OCI-LY7 (cell line): ENCODE measurements around the gene TWF1. TPM values are rescaled to one million over a fixed set of nuclear protein-coding genes. Genes with fewer than 3 reads are reported as not detected.

ENCODE experiments used
- BruUV-seq: library from RNA; stranded (reverse); fragments of 400-500 nt; replicated peaks from 2 replicates; lab custom pipeline; 2021; lab: Mats Ljungman, UMichigan
- CTCF ChIA-PET: fragments of 300-600 bp; sonication (Branson Sonifier 250); formaldehyde crosslinking; loops from one replicate; lab custom pipeline; 2022; ENCODE audit warnings: antibody characterized with exemption; ENCODE audit not compliant: unreplicated experiment; lab: Charles Lee
- POLR2A ChIA-PET: fragments of 300-600 bp; sonication (Branson Sonifier 250); formaldehyde crosslinking; loops from one replicate; lab custom pipeline; 2022; ENCODE audit warnings: antibody characterized with exemption; lab: Charles Lee
- DNase-seq: peaks from one replicate; pipeline ENCODE4 v3.0.0-alpha.2; 2015; ENCODE audit warnings: low spot score
- H2AFZ ChIP-seq: fragments of 200-600 bp; sonication (generic), shearing (Covaris generic); 2 replicates; pipeline ENCODE4 v1.6.1; 2014; ENCODE audit warnings: mild to moderate bottlenecking, antibody characterized with exemption, low read length, moderate library complexity
- H3K27ac ChIP-seq: fragments of 200-600 bp; sonication (generic); 2 replicates; pipeline ENCODE4 v1.5.1; 2014; ENCODE audit warnings: mixed run types, low read depth, mild to moderate bottlenecking, moderate library complexity, low read length, inconsistent platforms; ENCODE audit not compliant: poor library complexity, severe bottlenecking
- H3K36me3 ChIP-seq: fragments of 200-600 bp; sonication (generic); 2 replicates; pipeline ENCODE4 v1.6.1; 2014; ENCODE audit warnings: mild to moderate bottlenecking, antibody characterized with exemption, low read length, moderate library complexity, mixed read lengths; ENCODE audit not compliant: insufficient read depth
- H3K4me1 ChIP-seq: fragments of 200-600 bp; sonication (generic); 2 replicates; pipeline ENCODE4 v1.5.1; 2014; ENCODE audit warnings: mild to moderate bottlenecking, low read length; ENCODE audit not compliant: insufficient read depth, poor library complexity, severe bottlenecking
- H3K4me2 ChIP-seq: fragments of 200-600 bp; sonication (generic); 2 replicates; pipeline ENCODE4 v1.6.1; 2014; ENCODE audit warnings: mild to moderate bottlenecking, low read length
- H3K4me3 ChIP-seq: fragments of 200-600 bp; sonication (generic); 2 replicates; pipeline ENCODE4 v1.5.1; 2014; ENCODE audit warnings: mild to moderate bottlenecking, low read depth, low read length; ENCODE audit not compliant: poor library complexity, severe bottlenecking
- H3K79me2 ChIP-seq: fragments of 200-600 bp; sonication (generic); 2 replicates; pipeline ENCODE4 v1.6.1; 2016; ENCODE audit warnings: low read depth, mild to moderate bottlenecking, low read length, moderate library complexity, mixed read lengths; ENCODE audit not compliant: insufficient read depth
- H3K9me2 ChIP-seq: fragments of 200-600 bp; sonication (generic); 2 replicates; pipeline ENCODE4 v1.6.1; 2016; ENCODE audit warnings: mild to moderate bottlenecking, low read length, mixed read lengths; ENCODE audit not compliant: insufficient read depth
- H3K9me3 ChIP-seq: fragments of 200-600 bp; sonication (generic); 2 replicates; pipeline ENCODE4 v1.6.1; 2014; ENCODE audit warnings: mild to moderate bottlenecking, mixed run types, low read length, mixed read lengths
- H4K20me1 ChIP-seq: fragments of 200-600 bp; sonication (generic); 2 replicates; pipeline ENCODE4 v1.6.1; 2014; ENCODE audit warnings: mild to moderate bottlenecking, antibody characterized with exemption, low read length, moderate library complexity, mixed read lengths; ENCODE audit not compliant: insufficient read depth
- CTCF ChIP-seq: fragments of 200-600 bp; sonication (generic); conservative IDR thresholded peaks from 2 replicates; pipeline ENCODE4 v1.5.1; 2014; ENCODE audit warnings: mild to moderate bottlenecking, antibody characterized with exemption, low read length, moderate library complexity, mixed read lengths
- EZH2phosphoT487 ChIP-seq: fragments of 200-600 bp; sonication (generic); IDR thresholded peaks from 2 replicates; pipeline ENCODE4 v1.6.1; 2018; ENCODE audit warnings: low read depth, borderline replicate concordance, mild to moderate bottlenecking, mixed run types, antibody characterized with exemption, low read length, moderate library complexity, mixed read lengths
- intact Hi-C: fragments of 100-400 bp; cut with micrococcal nuclease; formaldehyde crosslinking; loops from one replicate; pipeline ENCODE4 v1.10.0; 2022; ENCODE audit not compliant: unreplicated experiment
- total RNA-seq, 2 experiments: library from RNA; depleted of rRNA in 1 of 2; stranded (reverse); fragments of >200 nt in 1 of 2; shearing (Covaris generic) in 1 of 2; gene quantifications; 2 replicates each; pipeline ENCODE4 v1.2.3, GENCODE V29; 2014 to 2022

Gene TWF1
- total RNA-seq, 2 experiments from 2014 or later = 26.1 to 29.4 TPM

DNA sequence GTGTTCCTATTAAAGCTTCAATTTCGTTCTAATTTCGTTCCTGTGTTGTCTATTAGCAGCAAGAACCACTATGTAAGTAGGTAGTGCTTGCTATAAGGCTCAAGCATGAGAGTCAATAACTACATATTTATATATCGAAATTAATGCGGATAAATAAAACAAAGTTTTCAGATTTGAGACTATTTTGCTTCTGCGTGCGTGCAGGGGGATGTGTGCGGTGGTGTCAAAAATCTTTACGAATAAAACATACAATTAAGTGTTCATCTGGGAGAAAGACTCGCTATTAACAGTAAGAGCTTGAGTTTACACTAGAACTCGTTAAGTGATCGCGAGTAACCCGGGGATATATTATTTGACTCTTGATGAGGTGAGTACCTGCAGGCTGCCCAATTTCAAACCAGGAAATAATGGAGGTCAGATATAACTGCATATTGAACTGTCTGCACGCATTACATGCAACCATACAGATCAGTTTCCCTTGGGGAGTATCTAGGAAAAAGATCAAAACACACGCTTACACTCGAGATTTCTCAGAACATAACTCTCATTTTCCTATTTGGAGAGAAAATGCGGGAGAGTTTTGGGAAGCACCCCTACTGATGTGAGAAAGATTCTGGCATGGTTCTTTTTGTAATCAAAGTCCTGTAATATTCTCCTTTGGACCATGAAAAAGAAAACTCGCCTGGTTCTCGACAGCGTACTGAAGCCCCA lies 813 bp downstream of the TWF1 start:
- TSS peak; percentile 59 for BruUV-seq
- ChIA-PET CTCF (interaction anchor here (0.6 to 1.1 kb wide), 2 partner anchors 35 to 40 kb away, joined by 3 read pairs; no protein-coding TSS in a partner anchor), POLR2A (interaction anchor here (0.6 to 4.5 kb wide), 16 partner anchors 8 to 298 kb away, joined by 3 to 42 read pairs (median 5); partner anchors contain the start of genes IRAK4, PUS7L and TMEM117)
- H3K9me2 ChIP-seq = no peaks in the 10 kb centered on the region
- peak overlapping the region; percentile 92 for H3K4me3 ChIP-seq
- no peaks in the 10 kb centered on the region for H3K9me3 ChIP-seq
- TF ChIP-seq CTCF (no peak), EZH2phosphoT487 (no peak)
- peak overlapping the region; percentile 95 for H3K4me2 ChIP-seq
- peak; percentile 42 for DNase-seq
- H3K4me1 ChIP-seq = peaks cover 36% of the 10 kb centered on the region
- H2AFZ ChIP-seq = peak overlapping the region; percentile 92; the same call in 1 of the 2 replicates
- peaks cover 20% of the 10 kb centered on the region; the same call in 1 of the 2 replicates for H4K20me1 ChIP-seq
- peak overlapping the region; percentile 90 for H3K27ac ChIP-seq
- peaks cover 39% of the 10 kb centered on the region for H3K36me3 ChIP-seq
- H3K79me2 ChIP-seq = peaks cover 60% of the 10 kb centered on the region
- intact Hi-C loops = loop anchor here (2.0 kb wide), 1 partner anchor 47 kb away; the partner anchor contains the start of genes IRAK4 and PUS7L

- no peak overlapping the region for H3K4me2 ChIP-seq
- CTCF ChIA-PET = no interaction called here
- H3K36me3 ChIP-seq = peaks cover 90% of the 10 kb centered on the region
- DNase-seq = no peak
- no peaks in the 10 kb centered on the region for H4K20me1 ChIP-seq
- H3K4me3 ChIP-seq = no peak overlapping the region
- H3K79me2 ChIP-seq = peaks cover 18% of the 10 kb centered on the region; the same call in 1 of the 2 replicates
- TF ChIP-seq CTCF = no peak
- TF ChIP-seq EZH2phosphoT487 = no peak
- no peak overlapping the region for H3K27ac ChIP-seq
- intact Hi-C loops = no loop called here
- no peak overlapping the region for H2AFZ ChIP-seq
- peaks cover under 1% of the 10 kb centered on the region for H3K4me1 ChIP-seq
- no TSS peak for BruUV-seq
- no peaks in the 10 kb centered on the region for H3K9me3 ChIP-seq
- POLR2A ChIA-PET = interaction anchor here (0.5 to 4.6 kb wide), 5 partner anchors 9 to 22 kb away, joined by 4 to 27 read pairs (median 5); partner anchors contain the start of gene TWF1
- no peaks in the 10 kb centered on the region for H3K9me2 ChIP-seq
Measured at GRCh38 chr12:43797561-43798217, 8.4 kb downstream of the TWF1 start.
